Rectal smooth muscle tissue (tissue), 1 donor: Measurements from ENCODE around the gene CCDC82.

Experiments
- H3K27ac ChIP-seq: one replicate; pipeline ENCODE4 v1.7.0; 2013; ENCODE audit warnings: low read depth, low read length, inconsistent platforms
- H3K27me3 ChIP-seq: one replicate; pipeline ENCODE4 v1.7.0; 2013; ENCODE audit warnings: low read length; ENCODE audit not compliant: control insufficient read depth, insufficient read depth
- H3K36me3 ChIP-seq: one replicate; pipeline ENCODE4 v1.7.0; 2013; ENCODE audit warnings: low read length; ENCODE audit not compliant: control insufficient read depth, insufficient read depth
- H3K4me1 ChIP-seq: one replicate; pipeline ENCODE4 v1.7.0; 2013; ENCODE audit warnings: low read length; ENCODE audit not compliant: control insufficient read depth, insufficient read depth
- H3K4me3 ChIP-seq: one replicate; pipeline ENCODE4 v1.7.0; 2013; ENCODE audit warnings: low read length
- H3K9ac ChIP-seq: one replicate; pipeline ENCODE4 v1.7.0; 2013; ENCODE audit warnings: low read length

Gene CCDC82

DNA sequence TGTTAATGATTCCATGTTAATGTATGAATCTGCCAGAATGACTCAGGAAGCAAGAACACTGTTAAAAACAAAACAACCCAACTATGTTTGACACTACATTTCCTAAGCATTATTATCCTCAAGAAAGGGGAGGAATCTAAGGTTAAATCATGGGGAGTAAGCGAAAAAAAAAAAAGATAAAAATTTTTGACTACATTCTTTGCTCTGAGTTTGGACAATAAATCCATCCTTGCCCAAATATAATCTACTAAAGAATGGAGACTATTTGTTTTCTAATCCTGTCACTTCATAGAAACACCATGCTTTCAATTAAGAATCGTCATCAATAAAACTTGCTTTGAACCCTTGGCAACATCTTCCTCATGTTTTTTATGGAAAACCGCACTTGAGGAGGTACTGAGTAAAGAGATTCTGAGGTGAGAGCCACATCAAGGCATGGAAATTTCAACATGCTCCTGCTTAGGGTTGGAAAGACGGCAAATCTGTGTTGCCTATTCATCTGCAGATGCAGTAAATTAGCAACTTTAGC lies 56.5 kb downstream of the CCDC82 start:
- Histone ChIP-seq H3K27me3 (no peaks in the 10 kb centered on the region), H3K4me3 (no peak overlapping the region), H3K4me1 (peaks cover 4% of the 10 kb centered on the region), H3K36me3 (no peaks in the 10 kb centered on the region), H3K9ac (no peak overlapping the region), H3K27ac (no peak overlapping the region)

DNA sequence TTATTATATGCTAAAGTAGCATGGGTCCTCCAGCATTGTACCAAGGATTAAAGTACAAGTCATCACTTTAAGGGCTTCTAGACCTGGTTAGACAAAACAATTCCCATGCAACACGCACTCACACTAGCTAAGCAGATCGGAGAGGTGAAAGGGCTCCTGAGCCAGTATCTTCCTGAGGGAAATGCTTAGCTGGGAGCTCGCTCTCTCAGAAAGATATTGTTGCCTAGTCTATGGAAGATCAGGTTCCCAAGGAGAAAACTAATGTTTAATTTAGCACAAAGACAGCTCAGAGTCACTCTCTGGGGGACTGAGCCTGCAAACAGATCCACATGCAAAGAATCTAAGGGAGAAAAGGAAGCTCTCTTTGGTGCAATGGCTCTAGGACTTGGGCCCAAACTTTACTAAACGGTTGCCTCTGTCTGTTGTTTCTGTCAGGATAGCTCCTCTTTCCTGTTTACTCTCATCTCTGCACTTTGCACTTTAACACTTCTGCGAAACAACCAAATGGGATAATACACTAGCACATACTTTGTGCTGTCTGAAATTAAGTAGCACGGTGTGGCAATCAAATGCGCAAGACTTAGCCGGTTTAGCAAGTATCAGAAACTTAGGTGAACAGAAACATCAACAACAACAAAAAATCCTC lies 57.5 kb downstream of the CCDC82 start:
- H3K4me1 ChIP-seq: peaks cover 4% of the 10 kb centered on the region
- no peak overlapping the region for H3K27ac ChIP-seq
- no peaks in the 10 kb centered on the region for H3K36me3 ChIP-seq
- H3K9ac ChIP-seq: no peak overlapping the region
- H3K4me3 ChIP-seq: no peak overlapping the region
- no peaks in the 10 kb centered on the region for H3K27me3 ChIP-seq

DNA sequence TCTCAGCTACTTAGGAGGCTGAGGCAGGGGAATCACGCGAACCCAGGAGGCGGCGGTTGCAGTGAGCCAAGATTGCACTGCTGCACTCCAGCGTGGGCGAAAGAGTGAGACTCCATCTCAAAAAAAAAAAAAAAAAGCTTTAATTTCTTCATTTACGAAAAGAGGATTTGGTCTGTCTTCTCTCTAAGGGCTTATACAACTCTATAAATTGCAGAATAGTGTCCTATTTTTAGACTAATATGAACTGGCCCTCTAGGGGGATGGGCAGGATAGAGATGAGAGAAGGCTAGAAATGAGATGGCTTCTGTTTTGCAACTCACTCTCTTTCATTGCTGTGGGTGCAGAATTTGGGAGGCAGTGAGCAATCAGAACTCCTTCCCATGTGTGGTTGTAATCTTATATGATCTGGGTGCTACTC lies 58.0 kb downstream of the CCDC82 start:
- no peaks in the 10 kb centered on the region for H3K27me3 ChIP-seq
- peaks cover 4% of the 10 kb centered on the region for H3K4me1 ChIP-seq
- H3K27ac ChIP-seq: no peak overlapping the region
- no peak overlapping the region for H3K9ac ChIP-seq
- H3K36me3 ChIP-seq: no peaks in the 10 kb centered on the region
- no peak overlapping the region for H3K4me3 ChIP-seq

DNA sequence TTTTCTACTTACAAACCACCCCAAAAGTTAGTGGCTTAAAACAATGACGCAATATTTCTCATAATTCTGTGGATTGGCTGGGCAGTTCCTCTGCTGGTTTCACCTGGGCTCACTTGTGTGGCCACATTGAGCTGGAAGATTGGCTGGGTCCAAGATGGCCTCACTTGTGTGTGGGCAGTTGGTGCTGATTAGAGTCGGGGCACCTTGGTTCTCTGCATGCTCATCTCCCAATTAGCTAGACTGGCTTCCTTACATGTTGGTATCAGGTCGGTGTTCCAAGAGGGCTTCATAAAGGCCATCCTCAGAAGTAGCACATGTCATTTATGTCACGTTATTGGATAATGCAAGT lies 59.2 kb downstream of the CCDC82 start:
- Histone ChIP-seq H3K9ac (no peak overlapping the region), H3K27me3 (no peaks in the 10 kb centered on the region), H3K4me3 (no peak overlapping the region), H3K4me1 (peaks cover 4% of the 10 kb centered on the region), H3K36me3 (no peaks in the 10 kb centered on the region), H3K27ac (no peak overlapping the region)

DNA sequence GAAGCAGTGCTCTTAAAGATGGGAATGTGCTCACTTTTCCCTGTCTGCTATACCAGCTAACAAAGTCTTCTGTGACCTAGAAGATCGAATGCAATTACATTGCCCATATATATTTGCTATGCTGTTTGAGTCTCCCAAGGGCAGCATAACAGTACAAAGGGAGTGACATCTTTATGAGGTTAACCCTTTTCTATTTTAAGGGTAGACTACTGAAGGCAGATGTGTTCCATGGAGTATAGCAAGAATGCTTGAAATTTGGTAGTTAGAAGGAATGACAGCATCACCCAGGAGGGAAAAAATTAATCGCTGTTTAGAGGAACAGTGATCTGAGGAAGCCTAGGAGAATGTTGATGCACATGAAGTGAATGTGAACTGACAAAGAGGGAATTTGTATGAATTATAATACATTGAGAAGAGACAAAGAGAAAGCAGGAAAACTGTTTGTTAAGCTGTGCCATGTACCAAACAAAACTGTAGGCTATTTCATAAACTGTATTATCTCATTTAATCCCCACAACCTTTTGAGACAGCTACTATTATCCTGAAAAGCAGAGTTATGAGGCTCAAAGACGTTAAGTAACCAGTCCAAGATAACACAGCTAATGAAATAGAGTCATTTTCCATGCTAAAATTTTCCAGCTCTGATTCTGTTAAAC lies 59.7 kb downstream of the CCDC82 start:
- Histone ChIP-seq H3K4me1 (peaks cover 4% of the 10 kb centered on the region), H3K27ac (no peak overlapping the region), H3K27me3 (no peaks in the 10 kb centered on the region), H3K4me3 (no peak overlapping the region), H3K36me3 (no peaks in the 10 kb centered on the region), H3K9ac (no peak overlapping the region)

DNA sequence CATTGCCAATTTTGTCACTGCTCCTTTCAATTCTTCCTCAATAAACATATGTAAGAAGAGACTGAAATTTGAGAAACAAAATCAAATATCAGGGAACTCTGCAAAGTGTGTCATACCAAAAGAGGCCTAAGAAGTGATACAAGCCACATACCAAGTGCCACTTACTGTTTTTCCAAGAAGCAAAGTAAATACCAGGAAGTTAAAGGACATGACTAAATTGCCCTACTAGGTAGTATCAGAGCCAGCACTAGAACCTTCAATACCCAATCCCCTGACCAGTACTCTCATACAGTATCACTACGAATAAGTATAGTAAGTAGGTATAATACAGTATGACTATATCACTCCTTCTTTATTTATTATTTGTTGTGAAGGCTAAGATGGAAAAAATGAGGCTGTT lies 60.3 kb downstream of the CCDC82 start:
- Histone ChIP-seq H3K9ac (no peak overlapping the region), H3K4me3 (no peak overlapping the region), H3K4me1 (peaks cover 4% of the 10 kb centered on the region), H3K36me3 (no peaks in the 10 kb centered on the region), H3K27me3 (no peaks in the 10 kb centered on the region), H3K27ac (no peak overlapping the region)

DNA sequence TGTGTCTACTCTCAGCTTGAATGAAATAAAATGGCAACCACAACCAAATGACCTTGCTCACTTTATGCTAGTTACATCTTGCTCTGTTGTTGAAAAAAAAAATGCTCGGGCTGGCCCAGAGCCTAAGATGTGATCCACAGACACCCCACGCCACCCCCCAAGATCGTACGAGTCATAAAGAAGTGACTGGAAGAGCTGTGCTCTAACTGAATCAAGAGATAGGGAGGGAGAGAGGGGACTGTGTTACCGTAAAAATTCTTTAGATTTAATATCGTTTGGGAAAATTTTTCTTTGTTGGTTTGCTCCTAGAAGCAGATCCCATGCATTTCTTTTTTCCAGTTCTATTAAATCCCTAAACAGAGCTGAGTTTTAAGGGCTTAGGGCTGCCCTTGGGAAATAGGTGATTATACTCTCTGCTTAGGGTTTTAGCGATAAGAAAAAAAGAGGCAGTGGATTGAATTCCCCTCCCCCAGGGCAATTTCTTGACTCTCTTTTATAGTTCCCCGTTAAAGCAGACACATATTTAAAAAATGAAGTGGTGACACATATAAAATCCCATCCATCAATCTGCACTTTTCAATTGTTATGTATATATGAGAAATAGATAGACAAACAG lies 61.2 kb downstream of the CCDC82 start:
- Histone ChIP-seq H3K27me3 (no peaks in the 10 kb centered on the region), H3K27ac (no peak overlapping the region), H3K4me1 (peaks cover 4% of the 10 kb centered on the region), H3K9ac (no peak overlapping the region), H3K36me3 (no peaks in the 10 kb centered on the region), H3K4me3 (no peak overlapping the region)

DNA sequence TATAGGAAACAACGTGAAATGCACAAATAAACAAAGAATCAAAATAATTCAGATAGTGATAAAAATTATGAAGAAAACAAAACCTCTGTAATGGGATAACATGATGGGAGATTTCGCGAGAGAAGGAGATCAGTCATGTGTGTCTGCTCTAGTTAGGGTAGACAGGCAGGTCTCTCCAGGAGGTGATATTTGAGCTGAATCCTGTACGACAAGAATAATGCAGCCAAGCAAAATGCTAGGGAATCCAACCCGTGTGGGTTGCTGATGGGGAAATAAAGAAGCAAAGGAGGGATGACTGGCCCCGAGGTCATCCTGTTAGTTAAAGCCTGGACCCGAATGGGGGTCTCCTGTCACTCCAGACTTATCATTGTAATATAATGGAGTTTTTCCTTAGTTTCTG lies 62.8 kb downstream of the CCDC82 start:
- no peak overlapping the region for H3K27ac ChIP-seq
- peaks cover 2% of the 10 kb centered on the region for H3K4me1 ChIP-seq

DNA sequence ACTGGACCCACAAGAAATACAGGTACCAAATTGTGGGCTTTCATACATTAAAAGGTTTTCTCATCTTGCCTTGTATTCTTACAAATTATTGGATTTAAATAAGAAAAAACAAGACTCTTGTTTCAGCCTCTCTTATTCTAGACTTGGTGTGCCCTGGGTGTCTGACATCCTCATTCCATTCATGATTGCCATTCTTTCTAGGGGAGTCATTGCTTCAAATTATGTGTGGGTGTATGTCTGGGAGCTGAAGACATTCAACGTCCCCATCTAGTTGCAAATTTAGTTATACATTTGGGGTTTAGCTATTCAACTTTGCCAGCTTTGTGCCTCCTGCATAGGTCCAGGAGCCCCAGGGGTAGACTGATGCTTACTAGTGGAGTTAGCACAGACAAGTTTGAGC lies 64.8 kb downstream of the CCDC82 start:
- Histone ChIP-seq H3K4me3 (no peak overlapping the region), H3K9ac (no peak overlapping the region), H3K36me3 (no peaks in the 10 kb centered on the region), H3K27me3 (no peaks in the 10 kb centered on the region), H3K27ac (no peak overlapping the region), H3K4me1 (no peaks in the 10 kb centered on the region)

More for the DNA sequence above, 62.8 kb downstream of the CCDC82 start:
- no peaks in the 10 kb centered on the region for H3K36me3 ChIP-seq
- no peak overlapping the region for H3K9ac ChIP-seq
- H3K27me3 ChIP-seq: no peaks in the 10 kb centered on the region
- no peak overlapping the region for H3K4me3 ChIP-seq

DNA sequence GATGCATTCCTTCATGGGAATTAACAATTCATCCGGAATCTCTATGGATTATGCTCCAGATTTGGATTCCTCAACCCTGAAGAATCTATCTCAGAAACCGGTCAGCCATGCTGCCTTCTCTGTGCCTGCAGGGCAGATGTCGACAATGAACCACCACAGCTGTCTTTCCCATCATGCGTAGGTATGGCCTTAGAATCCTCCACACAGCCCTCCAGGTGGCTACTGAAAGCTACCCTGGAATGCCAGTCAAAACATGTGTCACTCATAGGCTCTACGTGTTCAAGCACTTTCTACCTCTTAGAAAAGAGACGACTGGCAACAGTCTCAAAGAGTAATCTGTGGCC lies 66.1 kb downstream of the CCDC82 start:
- Histone ChIP-seq H3K4me1 (no peaks in the 10 kb centered on the region), H3K9ac (no peak overlapping the region), H3K36me3 (no peaks in the 10 kb centered on the region), H3K27me3 (no peaks in the 10 kb centered on the region), H3K27ac (no peak overlapping the region), H3K4me3 (no peak overlapping the region)

DNA sequence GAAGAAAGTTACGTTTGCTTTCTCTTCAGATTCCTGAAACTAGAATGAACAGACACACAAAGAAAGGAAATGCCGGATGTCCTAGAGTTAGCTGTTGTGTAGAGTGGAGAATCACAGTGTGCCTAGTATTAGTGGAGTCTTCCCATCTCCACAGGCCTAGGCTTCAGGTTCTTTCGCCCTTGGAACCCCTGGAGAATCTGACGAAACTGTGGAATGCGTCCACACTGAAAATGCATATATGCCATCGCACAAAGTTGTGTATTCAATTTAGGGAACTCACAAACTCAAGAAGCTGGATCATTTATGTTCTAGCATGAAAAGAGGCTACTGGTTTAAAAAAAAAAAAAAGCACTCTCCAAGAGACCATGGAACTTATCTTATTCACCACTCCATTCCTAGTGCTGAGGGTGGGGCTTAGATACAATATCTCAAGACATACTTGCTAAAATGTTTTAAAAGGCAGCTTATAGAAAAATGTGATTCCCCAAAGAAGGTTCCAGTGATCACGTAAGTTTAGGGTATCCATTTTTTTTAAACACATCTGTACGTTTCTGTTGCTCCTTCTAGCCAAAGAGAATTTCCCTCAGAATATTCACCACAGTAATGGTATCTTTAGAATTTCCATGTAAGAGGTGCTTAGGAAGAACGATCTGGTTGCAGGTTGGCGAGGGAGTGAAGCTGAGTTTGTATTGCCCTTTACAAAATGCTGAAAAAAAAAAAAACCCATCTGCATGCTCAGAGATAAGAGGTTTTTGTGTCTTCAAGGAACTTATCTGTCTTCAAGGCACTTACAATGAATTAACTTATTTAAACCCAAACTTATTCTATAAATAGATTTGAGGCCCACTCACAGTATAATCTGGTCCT lies 66.7 kb downstream of the CCDC82 start:
- no peak overlapping the region for H3K4me3 ChIP-seq
- no peaks in the 10 kb centered on the region for H3K4me1 ChIP-seq
- no peaks in the 10 kb centered on the region for H3K36me3 ChIP-seq
- no peak overlapping the region for H3K9ac ChIP-seq
- H3K27me3 ChIP-seq: no peaks in the 10 kb centered on the region
- H3K27ac ChIP-seq: no peak overlapping the region

DNA sequence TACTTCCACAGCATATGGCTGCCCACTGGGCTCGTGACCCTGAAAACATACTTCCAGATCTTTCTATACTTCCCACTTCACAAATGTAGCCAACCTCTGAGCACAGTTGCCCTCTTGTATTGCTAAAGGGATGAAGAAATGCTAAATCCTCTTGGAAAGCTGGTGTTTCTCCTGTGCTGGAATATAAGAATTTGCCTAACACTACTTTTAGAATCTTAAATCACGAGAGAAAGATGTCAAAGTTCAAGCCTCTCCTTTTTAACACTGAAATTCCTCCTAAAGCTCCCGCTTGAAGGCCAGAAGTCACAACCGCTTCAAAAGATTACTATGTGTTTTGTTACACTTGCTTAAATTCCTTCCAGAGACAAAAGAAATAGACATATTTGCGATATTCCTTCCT lies 68.6 kb downstream of the CCDC82 start:
- no peaks in the 10 kb centered on the region for H3K4me1 ChIP-seq
- no peak overlapping the region for H3K27ac ChIP-seq
- no peak overlapping the region for H3K9ac ChIP-seq
- no peaks in the 10 kb centered on the region for H3K27me3 ChIP-seq
- H3K4me3 ChIP-seq: no peak overlapping the region
- no peaks in the 10 kb centered on the region for H3K36me3 ChIP-seq
